Tibial nerve (tissue), 4 donors: ENCODE measurements around the gene SYNJ2.

ENCODE experiments used
- CTCF ChIP-seq, 5 experiments: fragments of 200-600 bp in 3 of 5; fragments of 450-650 bp in 2 of 5; sonication (generic) in 3 of 5; IDR thresholded peaks; one replicate each; pipeline ENCODE4 v1.5.1; 2016 to 2019; ENCODE audit warnings: antibody characterized with exemption in 5 of 5, mild to moderate bottlenecking in 3 of 5, moderate library complexity in 2 of 5
- EP300 ChIP-seq, 2 donors: sonication (generic); formaldehyde crosslinking; IDR thresholded peaks; one replicate each; pipeline ENCODE4 v1.6.1; 2017; ENCODE audit warnings: antibody characterized with exemption in 2 of 2, mild to moderate bottlenecking in 1 of 2
- POLR2A ChIP-seq, 2 donors: fragments of 450-650 bp; IDR thresholded peaks; one replicate each; pipeline ENCODE4 v1.6.1; 2017; ENCODE audit warnings: antibody characterized with exemption in 2 of 2, mild to moderate bottlenecking in 2 of 2, moderate library complexity in 2 of 2

- TF ChIP-seq POLR2A (IDR thresholded peaks at IDR 0.05) (no peak), CTCF (IDR thresholded peaks at IDR 0.05) (no peak), EP300 (IDR thresholded peaks at IDR 0.05) (no peak)
These were observed 27.1 kb downstream of the SYNJ2 start for GRCh38 chr6:158008864-158009113.
